SKM-1 treated with dmso at 0.1 percent for 144 hours (cell line): Measurements from ENCODE around the gene PPP3CA.

Experiments used
- DNase-seq: peaks from one replicate; lab custom pipeline; 2025; ENCODE audit not compliant: unreplicated experiment; lab: John Stamatoyannopoulos, UW

Gene PPP3CA

DNA sequence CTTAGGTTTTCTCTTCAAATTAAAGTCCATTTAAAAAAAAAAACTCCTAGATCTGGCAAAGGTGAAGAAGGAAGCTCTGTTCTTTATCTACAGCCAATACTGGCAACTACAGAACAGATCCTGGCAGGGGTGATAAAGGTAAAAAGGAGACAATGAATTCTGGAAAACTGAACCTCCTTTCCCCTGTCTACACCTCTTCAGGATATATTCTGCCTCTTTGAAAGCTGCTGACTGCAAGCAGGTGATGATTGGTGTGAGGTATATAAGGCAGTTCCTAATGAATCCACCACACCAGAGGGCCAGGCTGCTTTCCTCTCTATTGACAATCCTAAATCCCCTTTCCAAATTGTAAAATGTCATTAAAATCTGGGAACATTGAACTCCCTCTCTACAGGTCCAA is 370.1 kb downstream of the PPP3CA start:
- no peak for DNase-seq
